ENCODE results near the gene CAMSAP2.

Gene CAMSAP2

DNA sequence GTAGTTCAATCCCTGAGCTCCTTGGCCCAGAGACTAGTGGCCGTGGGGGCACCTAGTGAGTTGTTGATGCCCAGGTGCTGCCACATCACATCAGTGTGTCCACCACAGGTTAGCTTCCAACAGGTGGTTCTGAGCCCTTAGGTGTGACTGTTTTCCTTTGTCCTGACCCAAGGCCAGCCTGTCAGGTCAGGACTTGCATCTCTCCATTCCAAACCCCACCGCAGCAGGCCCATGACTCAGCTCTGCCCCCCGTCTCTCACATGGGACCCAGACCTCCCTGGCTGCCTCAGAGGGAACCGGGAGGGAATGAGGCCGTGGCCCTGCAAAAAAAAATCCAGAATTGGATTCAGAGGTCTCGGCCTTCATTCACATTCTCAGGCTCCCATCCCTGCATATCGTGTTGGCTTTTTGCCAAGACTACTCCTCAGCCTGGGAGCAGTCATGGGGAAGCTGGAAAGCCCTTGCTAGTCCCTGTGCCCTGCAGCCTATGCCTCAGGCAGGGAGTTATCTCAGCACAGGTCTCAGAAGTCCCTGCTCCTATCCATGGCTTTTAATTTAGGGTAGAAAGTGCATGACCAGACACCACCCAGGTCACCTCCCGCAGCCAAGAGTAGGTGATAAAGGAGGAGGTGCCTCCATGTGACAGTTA lies 163.2 kb downstream of the CAMSAP2 start:
- no peak for DNase-seq (ENCODE audit: extremely low read depth, low read depth)
- TF ChIP-seq, protein P1, sequence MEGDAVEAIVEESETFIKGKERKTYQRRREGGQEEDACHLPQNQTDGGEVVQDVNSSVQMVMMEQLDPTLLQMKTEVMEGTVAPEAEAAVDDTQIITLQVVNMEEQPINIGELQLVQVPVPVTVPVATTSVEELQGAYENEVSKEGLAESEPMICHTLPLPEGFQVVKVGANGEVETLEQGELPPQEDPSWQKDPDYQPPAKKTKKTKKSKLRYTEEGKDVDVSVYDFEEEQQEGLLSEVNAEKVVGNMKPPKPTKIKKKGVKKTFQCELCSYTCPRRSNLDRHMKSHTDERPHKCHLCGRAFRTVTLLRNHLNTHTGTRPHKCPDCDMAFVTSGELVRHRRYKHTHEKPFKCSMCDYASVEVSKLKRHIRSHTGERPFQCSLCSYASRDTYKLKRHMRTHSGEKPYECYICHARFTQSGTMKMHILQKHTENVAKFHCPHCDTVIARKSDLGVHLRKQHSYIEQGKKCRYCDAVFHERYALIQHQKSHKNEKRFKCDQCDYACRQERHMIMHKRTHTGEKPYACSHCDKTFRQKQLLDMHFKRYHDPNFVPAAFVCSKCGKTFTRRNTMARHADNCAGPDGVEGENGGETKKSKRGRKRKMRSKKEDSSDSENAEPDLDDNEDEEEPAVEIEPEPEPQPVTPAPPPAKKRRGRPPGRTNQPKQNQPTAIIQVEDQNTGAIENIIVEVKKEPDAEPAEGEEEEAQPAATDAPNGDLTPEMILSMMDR (IDR thresholded peaks at IDR 0.05; ENCODE audit: low read depth, low read length), result no peak

DNA sequence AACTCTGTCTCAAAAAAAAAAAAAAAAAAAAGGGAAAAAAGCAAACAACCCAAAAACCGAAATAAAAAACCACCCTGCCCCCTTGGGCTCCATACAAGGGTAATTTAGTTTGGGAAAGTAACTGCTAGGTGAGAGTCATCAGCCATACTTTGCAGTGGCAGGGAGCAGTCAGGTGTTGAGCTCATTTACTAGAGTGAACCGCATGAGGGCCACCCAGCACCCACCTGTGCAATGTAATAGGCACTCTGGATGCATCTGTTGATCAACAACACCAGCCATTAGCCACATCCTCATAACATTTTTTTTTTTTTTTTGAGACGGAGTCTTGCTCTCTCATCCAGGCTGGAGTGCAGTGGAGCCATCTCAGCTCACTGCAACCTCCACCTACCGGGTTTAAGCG lies 165.1 kb downstream of the CAMSAP2 start:
- no peak for DNase-seq (ENCODE audit: extremely low read depth, low read depth)
- TF ChIP-seq, protein P1 (IDR thresholded peaks at IDR 0.05; ENCODE audit: low read depth, low read length), result no peak

DNA sequence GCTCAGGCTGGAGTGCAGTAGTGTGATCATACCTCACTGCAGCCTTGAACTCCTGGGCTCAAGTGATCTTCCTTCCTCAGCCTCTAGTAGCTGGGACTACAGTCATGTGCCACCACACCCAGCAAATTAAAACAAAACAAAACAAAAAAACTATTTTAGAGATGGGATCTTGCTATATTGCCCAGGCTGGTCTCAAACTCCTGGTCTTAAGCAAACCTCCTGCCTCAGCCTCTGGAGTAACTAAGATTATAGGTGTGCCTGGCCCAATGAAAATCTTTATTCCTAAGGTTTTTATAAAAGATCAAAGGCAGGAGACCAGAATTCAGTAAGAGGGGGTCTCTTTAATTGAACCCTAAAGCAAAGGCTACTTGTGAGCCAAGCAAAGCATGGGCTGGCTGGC lies 166.1 kb downstream of the CAMSAP2 start:
- TF ChIP-seq, protein P1 (IDR thresholded peaks at IDR 0.05; ENCODE audit: low read depth, low read length), result no peak
- DNase-seq (ENCODE audit: extremely low read depth, low read depth), result no peak

DNA sequence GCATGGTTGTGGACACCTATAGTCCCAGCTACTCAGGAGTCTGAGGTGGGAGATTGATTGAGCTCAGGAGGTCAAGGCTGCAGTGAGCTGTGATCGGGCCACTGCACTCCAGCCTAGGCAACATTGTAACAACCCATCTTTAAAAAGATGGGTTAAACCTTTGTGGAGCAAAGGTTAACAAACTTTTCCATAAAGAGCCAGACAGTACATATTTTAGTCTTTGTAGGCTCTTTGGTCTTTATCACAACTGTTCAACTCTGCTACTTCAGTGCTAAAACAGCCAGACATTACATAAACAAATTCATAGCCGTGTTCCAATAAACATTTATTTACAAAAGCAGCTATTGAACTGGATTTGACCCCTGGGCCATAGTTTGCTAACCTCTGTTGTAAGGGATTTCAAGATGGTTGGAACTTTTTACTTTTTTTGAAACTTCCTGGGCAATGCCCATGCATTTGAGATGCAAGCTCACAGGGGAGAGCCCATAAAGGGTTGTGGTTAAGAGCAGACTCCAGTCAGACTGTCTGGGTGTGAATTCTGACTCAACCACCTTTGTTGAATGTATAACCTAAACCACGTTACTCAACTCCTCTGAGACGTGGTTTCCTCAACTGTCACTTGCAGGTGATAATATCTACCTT lies 166.8 kb downstream of the CAMSAP2 start:
- TF ChIP-seq, protein P1 (IDR thresholded peaks at IDR 0.05; ENCODE audit: low read depth, low read length), result no peak
- no peak for DNase-seq (ENCODE audit: extremely low read depth, low read depth)

DNA sequence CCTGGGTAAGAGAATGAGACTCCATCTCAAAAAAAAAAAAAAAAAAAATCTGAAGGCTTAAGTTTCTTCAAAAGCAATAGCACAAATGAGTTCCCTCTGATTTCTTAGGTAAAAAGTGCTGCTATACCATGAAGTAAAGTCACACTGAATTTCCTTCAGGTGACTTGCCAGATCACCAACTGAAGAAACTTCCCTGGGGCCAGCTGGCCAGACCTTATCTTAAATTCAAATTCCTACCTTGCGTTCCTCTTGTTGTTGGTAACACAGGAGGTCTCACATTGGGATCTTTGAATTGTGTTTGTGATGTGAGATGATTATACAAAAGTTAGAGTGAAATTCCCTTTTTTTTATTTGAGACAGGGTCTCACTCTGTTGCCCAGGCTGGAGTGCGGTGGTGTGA lies 167.8 kb downstream of the CAMSAP2 start:
- no peak for DNase-seq (ENCODE audit: extremely low read depth, low read depth)
- TF ChIP-seq, protein P1 (IDR thresholded peaks at IDR 0.05; ENCODE audit: low read depth, low read length), result no peak

DNA sequence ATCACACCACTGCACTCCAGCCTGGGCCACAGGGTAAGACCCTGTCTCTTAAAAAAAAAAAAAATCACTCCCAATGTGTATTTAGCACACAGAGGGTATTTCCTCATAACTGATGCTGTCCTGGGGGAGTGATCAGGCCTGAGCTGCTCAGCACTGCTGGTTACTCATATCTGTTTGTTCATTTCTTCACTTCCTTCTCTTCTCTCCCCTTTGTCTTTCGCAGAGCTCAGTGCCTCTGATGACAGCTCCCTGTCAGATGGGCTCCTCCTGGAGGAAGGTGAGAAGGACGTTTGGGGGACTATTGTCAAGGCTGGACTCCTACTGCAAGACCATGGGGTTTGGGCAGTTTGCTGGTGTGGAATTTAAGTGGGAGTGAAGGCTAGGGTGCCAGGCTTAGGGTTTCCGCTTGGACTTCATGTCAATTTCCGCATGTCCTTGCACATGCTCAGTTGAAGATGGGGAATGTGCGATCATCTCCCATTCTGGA lies 169.0 kb downstream of the CAMSAP2 start:
- DNase-seq (ENCODE audit: extremely low read depth, low read depth), result no peak
- TF ChIP-seq, protein P1 (IDR thresholded peaks at IDR 0.05; ENCODE audit: low read depth, low read length), result no peak

DNA sequence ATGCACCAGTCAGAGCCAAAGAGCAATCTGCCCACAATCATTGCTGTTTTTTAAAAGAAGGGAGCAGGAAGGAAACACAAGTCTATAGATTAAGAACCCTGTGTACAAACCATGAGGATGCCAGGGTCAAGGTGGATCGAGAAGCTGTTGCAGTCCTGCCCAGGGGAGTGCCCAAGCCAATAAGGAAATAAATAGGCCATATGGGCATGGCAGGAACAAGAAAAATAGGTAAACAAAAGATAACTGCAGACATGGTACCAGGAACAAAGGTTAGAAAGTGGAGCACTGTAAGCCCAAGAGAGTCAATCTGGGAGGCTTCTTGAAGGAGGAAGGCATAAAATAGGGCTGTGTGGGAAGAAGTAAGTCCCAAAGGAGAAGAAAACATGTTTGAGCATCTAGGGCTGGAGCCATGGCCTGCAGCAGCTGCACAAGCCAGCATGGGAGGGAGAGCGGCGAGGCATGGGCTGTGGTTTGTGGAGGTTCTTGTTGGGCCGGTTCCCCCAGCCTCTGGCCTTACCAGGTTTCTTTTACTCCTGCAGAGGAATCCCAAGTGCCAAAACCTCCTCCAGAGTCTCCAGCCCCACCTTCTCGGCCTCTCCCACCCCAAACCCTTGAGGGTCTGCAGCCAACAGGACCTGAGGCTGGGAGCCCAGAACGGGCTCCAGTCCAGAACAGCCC lies 169.6 kb downstream of the CAMSAP2 start:
- DNase-seq (ENCODE audit: extremely low read depth, low read depth), result no peak
- TF ChIP-seq, protein P1 (IDR thresholded peaks at IDR 0.05; ENCODE audit: low read depth, low read length), result no peak

Measured in AG09319 (cell line).